ENCODE results near the gene ARID4B. TPM values are rescaled to one million over a fixed set of nuclear protein-coding genes. Genes with fewer than 3 reads are reported as not detected.
"Not testable (repeated sequence)": the region's sequence is repeated elsewhere in the genome, so short reads cannot be mapped to it uniquely, and the experiment has no call there.

ARID4B gene
- polyA plus RNA-seq, 1 experiment, result 3.1 TPM

DNA sequence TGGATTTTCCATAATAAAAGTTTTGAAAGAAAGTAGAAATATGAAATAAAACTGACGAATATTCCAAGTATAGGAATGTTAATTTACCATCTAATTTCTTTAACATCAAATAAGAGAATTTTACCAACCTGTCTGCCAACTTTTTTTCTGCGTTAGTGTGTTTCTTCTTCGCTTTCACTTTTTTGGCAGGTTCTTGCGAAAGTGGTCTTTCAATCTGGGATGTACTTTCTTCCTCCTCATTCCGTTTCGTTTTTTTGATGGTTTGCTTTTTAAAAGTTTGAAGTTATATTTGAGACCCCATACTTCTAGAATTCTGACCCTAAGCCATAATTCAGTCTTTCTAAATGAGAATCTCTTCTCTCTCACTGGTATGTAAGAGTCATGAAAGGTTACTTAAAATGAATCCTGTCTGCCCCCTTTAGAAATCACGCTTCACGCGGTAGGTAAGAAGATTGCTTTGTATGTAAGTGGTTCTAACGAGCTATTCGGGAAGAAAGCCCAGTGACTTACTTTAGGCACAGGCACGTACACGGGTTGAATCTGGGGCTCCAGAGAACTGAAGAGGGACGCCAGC lies 167.5 kb downstream of the ARID4B start:
- ChIA-PET POLR2A (no interaction called here), CTCF (interaction anchor here (0.6 to 1.0 kb wide), 5 partner anchors 10 to 230 kb away, joined by 3 read pairs; no protein-coding TSS in a partner anchor)
- Histone ChIP-seq H3K36me3 (ENCODE audit: control insufficient read depth, insufficient read depth, low read length) (peaks cover 7% of the 10 kb centered on the region), H3K4me3 (ENCODE audit: low read depth, low read length) (peak overlapping the region; percentile 78), H3K27me3 (ENCODE audit: control insufficient read depth, insufficient read depth, low read length) (no peaks in the 10 kb centered on the region)
- DNase-seq (ENCODE audit: low read depth), result peak; percentile 16
- TF ChIP-seq, protein P1, sequence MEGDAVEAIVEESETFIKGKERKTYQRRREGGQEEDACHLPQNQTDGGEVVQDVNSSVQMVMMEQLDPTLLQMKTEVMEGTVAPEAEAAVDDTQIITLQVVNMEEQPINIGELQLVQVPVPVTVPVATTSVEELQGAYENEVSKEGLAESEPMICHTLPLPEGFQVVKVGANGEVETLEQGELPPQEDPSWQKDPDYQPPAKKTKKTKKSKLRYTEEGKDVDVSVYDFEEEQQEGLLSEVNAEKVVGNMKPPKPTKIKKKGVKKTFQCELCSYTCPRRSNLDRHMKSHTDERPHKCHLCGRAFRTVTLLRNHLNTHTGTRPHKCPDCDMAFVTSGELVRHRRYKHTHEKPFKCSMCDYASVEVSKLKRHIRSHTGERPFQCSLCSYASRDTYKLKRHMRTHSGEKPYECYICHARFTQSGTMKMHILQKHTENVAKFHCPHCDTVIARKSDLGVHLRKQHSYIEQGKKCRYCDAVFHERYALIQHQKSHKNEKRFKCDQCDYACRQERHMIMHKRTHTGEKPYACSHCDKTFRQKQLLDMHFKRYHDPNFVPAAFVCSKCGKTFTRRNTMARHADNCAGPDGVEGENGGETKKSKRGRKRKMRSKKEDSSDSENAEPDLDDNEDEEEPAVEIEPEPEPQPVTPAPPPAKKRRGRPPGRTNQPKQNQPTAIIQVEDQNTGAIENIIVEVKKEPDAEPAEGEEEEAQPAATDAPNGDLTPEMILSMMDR (IDR thresholded peaks at IDR 0.05; ENCODE audit: insufficient read depth, low read depth, low read length), result no peak

DNA sequence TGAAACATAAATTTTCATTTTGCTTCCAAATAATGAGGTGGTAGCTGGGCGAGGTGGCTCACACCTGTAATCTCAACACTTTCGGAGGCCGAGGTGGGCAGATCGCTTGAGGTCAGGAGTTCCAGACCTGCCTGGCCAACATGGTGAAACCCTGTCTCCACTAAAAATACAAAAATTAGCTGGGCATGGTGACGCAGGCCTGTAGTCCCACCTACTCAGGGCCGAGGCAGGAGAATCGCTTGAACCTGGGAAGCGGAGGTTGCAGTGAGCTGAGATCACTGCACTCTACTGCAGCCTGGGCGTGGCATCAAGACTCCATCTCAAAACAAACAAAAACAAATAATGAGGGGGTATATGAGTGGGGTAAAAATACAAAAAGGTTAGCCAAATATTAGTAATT lies 168.0 kb downstream of the ARID4B start:
- CTCF ChIA-PET, result interaction anchor here (0.6 kb wide), 1 partner anchor 231 kb away, joined by 3 read pairs; no protein-coding TSS in a partner anchor
- H3K4me3 ChIP-seq (ENCODE audit: low read depth, low read length), result peak overlapping the region; percentile 78
- DNase-seq (ENCODE audit: low read depth); H3K27me3 ChIP-seq (ENCODE audit: control insufficient read depth, insufficient read depth, low read length); POLR2A ChIA-PET; H3K36me3 ChIP-seq (ENCODE audit: control insufficient read depth, insufficient read depth, low read length): not testable (repeated sequence)

DNA sequence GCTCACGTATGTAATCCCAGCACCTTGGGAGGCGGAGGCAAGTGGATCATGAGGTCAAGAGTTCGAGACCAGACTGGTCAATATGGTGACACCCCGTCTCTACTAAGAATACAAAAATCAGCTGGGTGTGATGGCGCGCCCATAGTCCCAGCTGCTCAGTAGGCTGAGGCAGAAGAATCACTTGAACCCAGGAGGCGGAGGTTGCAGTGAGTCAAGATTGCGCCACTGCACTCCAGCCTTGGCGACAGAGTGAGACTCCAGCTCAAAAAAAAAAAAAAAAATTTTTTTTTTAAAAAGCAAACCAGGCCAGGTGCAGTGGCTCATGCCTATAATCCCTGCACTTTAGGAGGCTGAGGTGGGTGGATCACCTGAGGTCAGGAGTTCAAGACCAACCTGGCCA lies 168.7 kb downstream of the ARID4B start:
- H3K4me3 ChIP-seq (ENCODE audit: low read depth, low read length); DNase-seq (ENCODE audit: low read depth); H3K36me3 ChIP-seq (ENCODE audit: control insufficient read depth, insufficient read depth, low read length); H3K27me3 ChIP-seq (ENCODE audit: control insufficient read depth, insufficient read depth, low read length); CTCF ChIA-PET: not testable (repeated sequence)
- POLR2A ChIA-PET, result interaction anchor here (0.6 kb wide), 1 partner anchor 18 kb away, joined by 3 read pairs; no protein-coding TSS in a partner anchor

DNA sequence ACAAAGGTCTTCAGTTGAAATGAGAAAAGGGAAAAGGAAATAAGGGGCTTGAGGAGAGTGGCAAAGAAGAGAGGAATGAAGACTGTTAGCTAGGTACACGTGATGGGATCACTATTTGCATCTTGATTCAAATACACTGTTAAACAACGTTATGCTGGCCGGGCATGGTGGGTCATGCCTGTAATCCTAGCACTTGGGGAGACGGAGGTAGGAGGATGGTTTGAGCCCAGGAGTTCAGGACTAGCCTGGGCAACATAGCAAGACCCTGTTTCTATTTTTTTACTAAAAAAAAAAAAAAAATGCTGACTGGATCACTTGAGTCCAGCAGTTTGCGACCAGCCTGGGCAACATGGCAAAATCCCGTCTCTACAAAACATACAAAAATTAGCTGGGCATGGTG lies 169.3 kb downstream of the ARID4B start:
- ChIA-PET CTCF (interaction anchor here (1.0 kb wide), 1 partner anchor 258 kb away, joined by 3 read pairs; no protein-coding TSS in a partner anchor), POLR2A (interaction anchor here (0.6 kb wide), 1 partner anchor 17 kb away, joined by 3 read pairs; no protein-coding TSS in a partner anchor)
- TF ChIP-seq, protein P1 (IDR thresholded peaks at IDR 0.05; ENCODE audit: insufficient read depth, low read depth, low read length), result no peak
- no peak for DNase-seq (ENCODE audit: low read depth)
- Histone ChIP-seq H3K27me3 (ENCODE audit: control insufficient read depth, insufficient read depth, low read length) (no peaks in the 10 kb centered on the region), H3K36me3 (ENCODE audit: control insufficient read depth, insufficient read depth, low read length) (peaks cover 7% of the 10 kb centered on the region), H3K4me3 (ENCODE audit: low read depth, low read length) (no peak overlapping the region)

DNA sequence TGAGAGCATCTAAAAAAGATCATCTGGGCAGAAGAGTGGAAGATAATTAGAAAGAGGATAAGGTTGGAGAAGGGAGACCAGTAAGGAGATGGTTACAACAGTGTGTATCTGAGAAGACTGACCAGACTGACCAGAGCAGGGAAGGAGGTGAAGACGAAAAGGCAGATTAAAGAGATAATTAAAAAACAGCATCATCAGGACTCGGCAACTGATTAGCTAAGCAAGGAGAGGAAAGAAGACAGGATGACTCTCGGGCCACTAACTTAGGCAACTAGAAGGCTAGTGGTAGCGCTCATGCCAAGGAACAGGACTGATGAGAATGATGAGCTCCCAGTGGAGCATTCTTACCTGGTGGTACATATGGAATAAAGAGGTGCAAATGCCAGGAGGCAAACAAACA lies 170.8 kb downstream of the ARID4B start:
- ChIA-PET CTCF (interaction anchor here (0.6 kb wide), 1 partner anchor 314 kb away, joined by 3 read pairs; no protein-coding TSS in a partner anchor), POLR2A (no interaction called here)
- Histone ChIP-seq H3K27me3 (ENCODE audit: control insufficient read depth, insufficient read depth, low read length) (no peaks in the 10 kb centered on the region), H3K36me3 (ENCODE audit: control insufficient read depth, insufficient read depth, low read length) (peaks cover 7% of the 10 kb centered on the region), H3K4me3 (ENCODE audit: low read depth, low read length) (no peak overlapping the region)
- DNase-seq (ENCODE audit: low read depth), result no peak
- TF ChIP-seq, protein P1 (IDR thresholded peaks at IDR 0.05; ENCODE audit: insufficient read depth, low read depth, low read length), result no peak

DNA sequence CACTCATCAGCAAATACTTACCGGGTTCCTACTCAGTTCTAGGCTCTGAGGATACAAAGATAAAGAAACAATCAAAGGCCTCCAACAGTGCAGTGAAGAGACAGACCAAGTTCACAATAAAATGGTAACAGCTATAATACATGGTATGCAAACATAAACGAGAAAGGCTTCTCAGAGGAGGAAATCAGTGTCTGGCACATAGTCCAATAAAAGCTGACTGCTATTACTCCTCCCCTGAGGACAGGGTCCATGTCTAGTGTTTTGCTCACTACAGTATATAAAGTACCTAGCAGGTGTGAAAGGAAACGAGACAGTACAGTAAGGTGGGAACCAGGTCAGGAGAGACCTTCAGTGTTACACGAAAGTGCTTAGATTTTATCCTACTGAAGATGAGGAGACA lies 171.2 kb downstream of the ARID4B start:
- ChIA-PET CTCF (interaction anchor here (1.0 to 1.1 kb wide), 2 partner anchors 14 to 20 kb away, joined by 3 to 5 read pairs; no protein-coding TSS in a partner anchor), POLR2A (no interaction called here)
- DNase-seq (ENCODE audit: low read depth), result no peak
- peaks cover 7% of the 10 kb centered on the region for H3K36me3 ChIP-seq (ENCODE audit: control insufficient read depth, insufficient read depth, low read length)
- TF ChIP-seq, protein P1 (IDR thresholded peaks at IDR 0.05; ENCODE audit: insufficient read depth, low read depth, low read length), result no peak
- H3K4me3 ChIP-seq (ENCODE audit: low read depth, low read length), result no peak overlapping the region
- H3K27me3 ChIP-seq (ENCODE audit: control insufficient read depth, insufficient read depth, low read length), result no peaks in the 10 kb centered on the region

All from BJ (cell line).